Caco-2 (cell line): ENCODE results near the gene EIF2A. TPM values are rescaled to one million over a fixed set of nuclear protein-coding genes. Genes with fewer than 3 reads are reported as not detected.

Experiments
- BruUV-seq: library from RNA; stranded (reverse); fragments of 400-500 nt; replicated peaks from 2 replicates; lab custom pipeline; 2021; lab: Mats Ljungman, UMichigan
- CTCF ChIA-PET: fragments of 300-600 bp; sonication (Branson Sonifier 250); formaldehyde crosslinking; loops from one replicate; lab custom pipeline; 2022; ENCODE audit warnings: antibody characterized with exemption; lab: Charles Lee
- POLR2A ChIA-PET: fragments of 300-600 bp; sonication (Branson Sonifier 250); formaldehyde crosslinking; loops from one replicate; lab custom pipeline; 2022; ENCODE audit warnings: antibody characterized with exemption; lab: Charles Lee
- DNase-seq, 2 experiments: peaks; one replicate each; pipeline versions ENCODE4 v3.0.0 to v3.0.0-alpha.2; 2020 to 2022
- H3K27me3 ChIP-seq: replicated peaks from 2 replicates; pipeline ENCODE4 v1.6.0; 2011; ENCODE audit warnings: low read length; ENCODE audit not compliant: control insufficient read depth, insufficient read depth
- H3K36me3 ChIP-seq: 2 replicates; pipeline ENCODE4 v1.5.1; 2011; ENCODE audit warnings: low read length; ENCODE audit not compliant: control insufficient read depth, insufficient read depth
- H3K4me1 ChIP-seq: fragments of 250-450 bp; sonication (Bioruptor Pico); 2 replicates; pipeline ENCODE4 v1.5.1; 2020; ENCODE audit warnings: mild to moderate bottlenecking
- H3K4me3 ChIP-seq: 2 replicates; pipeline ENCODE4 v1.5.1; 2011; ENCODE audit warnings: low read depth, mild to moderate bottlenecking, control low read depth, low read length
- H3K9me3 ChIP-seq: fragments of 250-450 bp; sonication (Bioruptor Pico); 2 replicates; pipeline ENCODE4 v1.5.1; 2020; ENCODE audit warnings: mild to moderate bottlenecking, moderate library complexity
- H3K27ac Mint-ChIP-seq: one replicate; pipeline ENCODE4 v1.8.0; 2022; ENCODE audit warnings: mixed read lengths; ENCODE audit not compliant: unreplicated experiment
- H3K27me3 Mint-ChIP-seq: one replicate; pipeline ENCODE4 v1.8.0; 2022; ENCODE audit warnings: mixed read lengths; ENCODE audit not compliant: insufficient read depth, unreplicated experiment
- H3K36me3 Mint-ChIP-seq: one replicate; pipeline ENCODE4 v1.8.0; 2022; ENCODE audit warnings: mild to moderate bottlenecking, mixed read lengths; ENCODE audit not compliant: insufficient read depth, unreplicated experiment
- H3K4me1 Mint-ChIP-seq: one replicate; pipeline ENCODE4 v1.8.0; 2022; ENCODE audit warnings: low read depth, mixed read lengths; ENCODE audit not compliant: unreplicated experiment
- H3K4me3 Mint-ChIP-seq: one replicate; pipeline ENCODE4 v1.8.0; 2022; ENCODE audit warnings: mild to moderate bottlenecking, moderate library complexity, mixed read lengths; ENCODE audit not compliant: unreplicated experiment
- H3K9me3 Mint-ChIP-seq: one replicate; pipeline ENCODE4 v1.8.0; 2022; ENCODE audit warnings: mixed read lengths; ENCODE audit not compliant: unreplicated experiment
- intact Hi-C: fragments of 100-400 bp; cut with micrococcal nuclease; formaldehyde crosslinking; loops from one replicate; pipeline ENCODE4 v1.10.0; 2022; ENCODE audit not compliant: unreplicated experiment
- total RNA-seq: library from RNA; stranded (reverse); gene quantifications from 2 replicates; pipeline ENCODE4 v1.2.3, GENCODE V29; 2022
- TF ChIP-seq, protein P1 (sequence below), 2 experiments: fragments of 200-600 bp in 1 of 2; IDR thresholded peaks; 1 replicate in 1 of 2; 2 replicates in 1 of 2; pipeline versions ENCODE4 v1.5.1 to v1.8.0; 2011 to 2022; ENCODE audit warnings: antibody characterized with exemption in 1 of 2, control low read depth in 1 of 2, inconsistent platforms in 1 of 2, low read depth in 1 of 2, low read length in 1 of 2, mild to moderate bottlenecking in 1 of 2, moderate library complexity in 1 of 2; ENCODE audit not compliant: insufficient read depth in 1 of 2, severe bottlenecking in 1 of 2, unreplicated experiment in 1 of 2

Gene EIF2A
- total RNA-seq, 1 experiment from 2014 or later: 97.1 TPM

DNA sequence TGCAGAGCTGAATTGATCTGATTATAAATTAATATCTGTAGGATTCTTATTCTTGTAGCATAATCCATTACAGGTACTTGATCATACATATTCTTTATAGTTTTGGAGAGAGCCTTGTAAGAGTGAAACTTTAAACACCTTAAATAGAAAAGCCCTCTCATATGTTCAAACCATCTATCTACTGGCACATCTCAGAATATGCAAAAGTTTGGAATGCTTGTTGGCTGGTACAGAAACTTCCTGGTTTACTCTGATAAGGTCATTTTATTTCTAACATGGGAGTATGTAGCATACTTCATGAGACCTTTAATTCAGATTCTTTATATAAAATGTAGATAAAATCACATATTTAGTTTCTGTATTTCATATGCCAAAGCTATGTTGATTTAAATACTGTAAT, 34.6 kb downstream of the EIF2A start:
- H3K4me1 Mint-ChIP-seq: no peaks in the 10 kb centered on the region
- Histone ChIP-seq H3K36me3 (peaks cover 3% of the 10 kb centered on the region; the same call in 1 of the 2 replicates), H3K4me3 (no peak overlapping the region), H3K4me1 (no peaks in the 10 kb centered on the region), H3K9me3 (no peaks in the 10 kb centered on the region), H3K27me3 (no peaks in the 10 kb centered on the region)
- TF ChIP-seq, protein P1, sequence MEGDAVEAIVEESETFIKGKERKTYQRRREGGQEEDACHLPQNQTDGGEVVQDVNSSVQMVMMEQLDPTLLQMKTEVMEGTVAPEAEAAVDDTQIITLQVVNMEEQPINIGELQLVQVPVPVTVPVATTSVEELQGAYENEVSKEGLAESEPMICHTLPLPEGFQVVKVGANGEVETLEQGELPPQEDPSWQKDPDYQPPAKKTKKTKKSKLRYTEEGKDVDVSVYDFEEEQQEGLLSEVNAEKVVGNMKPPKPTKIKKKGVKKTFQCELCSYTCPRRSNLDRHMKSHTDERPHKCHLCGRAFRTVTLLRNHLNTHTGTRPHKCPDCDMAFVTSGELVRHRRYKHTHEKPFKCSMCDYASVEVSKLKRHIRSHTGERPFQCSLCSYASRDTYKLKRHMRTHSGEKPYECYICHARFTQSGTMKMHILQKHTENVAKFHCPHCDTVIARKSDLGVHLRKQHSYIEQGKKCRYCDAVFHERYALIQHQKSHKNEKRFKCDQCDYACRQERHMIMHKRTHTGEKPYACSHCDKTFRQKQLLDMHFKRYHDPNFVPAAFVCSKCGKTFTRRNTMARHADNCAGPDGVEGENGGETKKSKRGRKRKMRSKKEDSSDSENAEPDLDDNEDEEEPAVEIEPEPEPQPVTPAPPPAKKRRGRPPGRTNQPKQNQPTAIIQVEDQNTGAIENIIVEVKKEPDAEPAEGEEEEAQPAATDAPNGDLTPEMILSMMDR (IDR thresholded peaks at IDR 0.05; ENCODE audit: insufficient read depth in 1 of 2, low read depth in 1 of 2, low read length in 1 of 2, severe bottlenecking in 1 of 2, unreplicated experiment in 1 of 2): no peak
- ChIA-PET POLR2A (no interaction called here), CTCF (no interaction called here)
- no peak for DNase-seq
- H3K4me3 Mint-ChIP-seq: no peak overlapping the region
- H3K9me3 Mint-ChIP-seq: no peaks in the 10 kb centered on the region
- no TSS peak for BruUV-seq
- H3K36me3 Mint-ChIP-seq: peaks cover 59% of the 10 kb centered on the region
- intact Hi-C loops: no loop called here
- no peak overlapping the region for H3K27ac Mint-ChIP-seq
- H3K27me3 Mint-ChIP-seq: no peaks in the 10 kb centered on the region

DNA sequence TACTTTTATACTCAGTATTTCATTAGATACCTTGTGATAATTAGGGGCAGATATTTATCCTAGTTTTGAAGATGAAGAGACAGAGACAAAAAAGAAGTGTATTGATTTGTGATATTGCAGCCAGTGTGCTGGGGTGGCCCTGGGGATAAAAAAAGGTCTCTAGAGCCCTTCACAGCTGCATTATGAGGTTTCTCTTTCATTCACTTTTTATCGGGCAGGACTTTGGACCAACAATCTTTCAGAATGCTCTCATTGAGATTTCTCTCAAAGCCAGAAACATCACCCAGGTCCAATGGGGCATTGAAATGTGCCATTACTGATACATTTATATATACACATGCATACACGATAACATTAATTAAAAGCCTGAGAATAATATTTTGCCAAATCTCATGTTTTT, 36.0 kb downstream of the EIF2A start:
- Mint-ChIP-seq H3K27me3 (no peaks in the 10 kb centered on the region), H3K4me1 (no peaks in the 10 kb centered on the region), H3K9me3 (no peaks in the 10 kb centered on the region), H3K27ac (no peak overlapping the region), H3K36me3 (peaks cover 45% of the 10 kb centered on the region), H3K4me3 (no peak overlapping the region)
- H3K4me3 ChIP-seq: no peak overlapping the region
- intact Hi-C loops: no loop called here
- no peaks in the 10 kb centered on the region for H3K4me1 ChIP-seq
- BruUV-seq: no TSS peak
- ChIA-PET CTCF (no interaction called here), POLR2A (no interaction called here)
- H3K9me3 ChIP-seq: no peaks in the 10 kb centered on the region
- DNase-seq: no peak
- TF ChIP-seq, protein P1 (IDR thresholded peaks at IDR 0.05; ENCODE audit: insufficient read depth in 1 of 2, low read depth in 1 of 2, low read length in 1 of 2, severe bottlenecking in 1 of 2, unreplicated experiment in 1 of 2): no peak
- H3K36me3 ChIP-seq: 0 out of 2 replicates have a peak, but pooled peaks cover 2% of the 10 kb centered on the region
- no peaks in the 10 kb centered on the region for H3K27me3 ChIP-seq

DNA sequence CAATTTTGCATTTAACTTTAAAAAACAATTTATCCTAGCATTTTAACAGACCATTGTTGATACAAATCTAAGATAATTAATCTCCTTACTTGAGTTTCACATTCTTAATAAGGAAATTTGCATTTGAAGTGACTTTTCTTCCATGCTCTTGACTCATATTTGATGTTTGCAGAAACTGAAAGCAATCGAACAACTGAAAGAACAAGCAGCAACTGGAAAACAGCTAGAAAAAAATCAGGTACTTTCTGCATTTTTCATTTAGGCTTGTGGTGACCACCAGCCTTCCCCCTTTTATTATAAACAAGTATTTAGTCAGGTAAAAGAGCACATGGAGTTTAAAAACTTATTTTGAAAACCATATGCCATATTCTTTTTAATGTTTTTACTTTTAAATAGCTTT, 36.4 kb downstream of the EIF2A start:
- Mint-ChIP-seq H3K36me3 (peaks cover 41% of the 10 kb centered on the region), H3K4me1 (no peaks in the 10 kb centered on the region), H3K9me3 (no peaks in the 10 kb centered on the region), H3K27ac (no peak overlapping the region), H3K4me3 (no peak overlapping the region), H3K27me3 (no peaks in the 10 kb centered on the region)
- Histone ChIP-seq H3K4me3 (no peak overlapping the region), H3K36me3 (peaks cover 2% of the 10 kb centered on the region; the same call in 1 of the 2 replicates), H3K4me1 (no peaks in the 10 kb centered on the region), H3K27me3 (no peaks in the 10 kb centered on the region), H3K9me3 (no peaks in the 10 kb centered on the region)
- POLR2A ChIA-PET: no interaction called here
- DNase-seq: no peak
- TF ChIP-seq, protein P1 (IDR thresholded peaks at IDR 0.05; ENCODE audit: insufficient read depth in 1 of 2, low read depth in 1 of 2, low read length in 1 of 2, severe bottlenecking in 1 of 2, unreplicated experiment in 1 of 2): no peak
- intact Hi-C loops: no loop called here
- CTCF ChIA-PET: no interaction called here
- BruUV-seq: no TSS peak
